Lung microvascular endothelial cell (primary cell): ENCODE measurements around the gene TSHZ2. TPM values are rescaled to one million over a fixed set of nuclear protein-coding genes. Genes with fewer than 3 reads are reported as not detected.
"Not testable (repeated sequence)": the region's sequence is repeated elsewhere in the genome, so short reads cannot be mapped to it uniquely, and the experiment has no call there.

ENCODE experiments used
- DNase-seq, 2 donors: peaks; one replicate each; pipeline versions ENCODE4 v3.0.0 to v3.0.0-alpha.2; 2010; ENCODE audit warnings: low read depth in 2 of 2
- total RNA-seq: library from RNA; depleted of rRNA; stranded (reverse); fragments of >200 nt; gene quantifications from 2 replicates; pipeline ENCODE4 v1.2.1, GENCODE V29; 2014

TSHZ2 gene
- total RNA-seq, 1 donor from 2014 or later = 4.0 TPM

GRCh38 chr20:53081916-53082863 is 110.0 kb downstream of the TSHZ2 start:
- DNase-seq = no peak

- DNase-seq = peak in 1 of 2 donors; percentile 36
Measured at GRCh38 chr20:53083411-53083810, 111.3 kb downstream of the TSHZ2 start.

GRCh38 chr20:53084408-53084997 is 112.3 kb downstream of the TSHZ2 start:
- no peak for DNase-seq

- DNase-seq = no peak
Measured at GRCh38 chr20:53085720-53086119, 113.6 kb downstream of the TSHZ2 start.

GRCh38 chr20:53087037-53087777 is 115.0 kb downstream of the TSHZ2 start:
- no peak for DNase-seq

- no peak for DNase-seq
Measured at GRCh38 chr20:53088786-53089185, 116.6 kb downstream of the TSHZ2 start.

GRCh38 chr20:53089851-53090250 is 117.7 kb downstream of the TSHZ2 start:
- DNase-seq = not testable (repeated sequence)

GRCh38 chr20:53091789-53092188 is 119.6 kb downstream of the TSHZ2 start:
- DNase-seq = no peak

GRCh38 chr20:53092772-53093300 is 120.7 kb downstream of the TSHZ2 start:
- DNase-seq = no peak

GRCh38 chr20:53097371-53097770 is 125.2 kb downstream of the TSHZ2 start:
- no peak for DNase-seq

GRCh38 chr20:53097791-53098190 is 125.6 kb downstream of the TSHZ2 start:
- no peak for DNase-seq

- DNase-seq = no peak
Measured at GRCh38 chr20:53098621-53099020, 126.5 kb downstream of the TSHZ2 start.

GRCh38 chr20:53099856-53100255 is 127.7 kb downstream of the TSHZ2 start:
- no peak for DNase-seq

GRCh38 chr20:53100476-53100911 is 128.3 kb downstream of the TSHZ2 start:
- peak in 1 of 2 donors; percentile 82 for DNase-seq

GRCh38 chr20:53101992-53102760 is 130.0 kb downstream of the TSHZ2 start:
- DNase-seq = no peak

- DNase-seq = no peak
Measured at GRCh38 chr20:53103124-53103523, 131.0 kb downstream of the TSHZ2 start.

- DNase-seq = no peak
Measured at GRCh38 chr20:53104884-53105283, 132.7 kb downstream of the TSHZ2 start.

- DNase-seq = no peak
Measured at GRCh38 chr20:53116733-53117132, 144.6 kb downstream of the TSHZ2 start.

- no peak for DNase-seq
Measured at GRCh38 chr20:53122853-53123252, 150.7 kb downstream of the TSHZ2 start.

GRCh38 chr20:53124075-53124551 is 152.0 kb downstream of the TSHZ2 start:
- no peak for DNase-seq

GRCh38 chr20:53124803-53125202 is 152.6 kb downstream of the TSHZ2 start:
- no peak for DNase-seq
